Activated T-cell treated with anti-CD3 and anti-CD28 coated beads, Interleukin-2, amount 50 U/mL, for 4 hours (primary cell): ENCODE results near the gene TKT. TPM values are rescaled to one million over a fixed set of nuclear protein-coding genes. Genes with fewer than 3 reads are reported as not detected.

Experiments used
- ATAC-seq, 2 donors: fragments of 200-7000 bp; cut with Tn5 transposase; one replicate each; pipeline ENCODE4 v1.10.0; 2021
- DNase-seq: peaks from one replicate; pipeline ENCODE4 v3.0.0-alpha.2; 2020
- H3K27me3 Mint-ChIP-seq: one replicate; pipeline ENCODE4 v1.8.0; 2021; ENCODE audit warnings: low read depth, mixed read lengths
- H3K36me3 Mint-ChIP-seq: one replicate; pipeline ENCODE4 v1.8.0; 2022; ENCODE audit warnings: mixed read lengths; ENCODE audit not compliant: insufficient read depth
- H3K4me1 Mint-ChIP-seq: one replicate; pipeline ENCODE4 v1.8.0; 2021; ENCODE audit warnings: low read depth, mixed read lengths
- H3K4me3 Mint-ChIP-seq: one replicate; pipeline ENCODE4 v1.8.0; 2021; ENCODE audit warnings: mild to moderate bottlenecking, moderate library complexity, mixed read lengths
- H3K9me3 Mint-ChIP-seq: one replicate; pipeline ENCODE4 v1.8.0; 2021; ENCODE audit warnings: mixed read lengths
- total RNA-seq, 3 donors: library from RNA; stranded (reverse); gene quantifications; one replicate each; pipeline ENCODE4 v1.2.1, GENCODE V29; 2021

Gene TKT
- total RNA-seq, 3 donors from 2014 or later = 287 to 334 (median 331) TPM

DNA sequence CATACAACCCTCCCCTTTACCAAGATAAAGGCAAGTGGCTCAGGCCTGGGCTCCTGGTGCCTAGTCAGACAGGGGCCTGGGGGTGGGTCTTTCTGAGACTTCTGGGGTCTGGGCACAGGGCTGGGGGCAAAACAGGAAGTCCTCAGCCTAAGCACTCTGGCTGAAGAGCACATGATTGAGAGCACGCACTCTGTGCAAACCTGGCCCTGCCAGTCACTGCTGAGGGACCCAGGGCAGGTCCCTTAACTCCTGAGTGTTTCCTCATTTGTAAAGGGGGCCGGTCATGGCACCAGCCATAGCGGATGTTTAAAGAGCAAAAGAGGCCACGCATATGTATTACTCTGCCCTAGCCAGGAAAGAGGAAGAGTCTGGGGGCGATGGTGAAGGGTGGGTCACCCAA, 16.0 kb downstream of the TKT start:
- DNase-seq = no peak
- Mint-ChIP-seq H3K36me3 (peaks cover 15% of the 10 kb centered on the region), H3K4me1 (peaks cover 3% of the 10 kb centered on the region), H3K9me3 (no peaks in the 10 kb centered on the region), H3K27me3 (no peaks in the 10 kb centered on the region), H3K4me3 (no peak overlapping the region)
- ATAC-seq = no peak

DNA sequence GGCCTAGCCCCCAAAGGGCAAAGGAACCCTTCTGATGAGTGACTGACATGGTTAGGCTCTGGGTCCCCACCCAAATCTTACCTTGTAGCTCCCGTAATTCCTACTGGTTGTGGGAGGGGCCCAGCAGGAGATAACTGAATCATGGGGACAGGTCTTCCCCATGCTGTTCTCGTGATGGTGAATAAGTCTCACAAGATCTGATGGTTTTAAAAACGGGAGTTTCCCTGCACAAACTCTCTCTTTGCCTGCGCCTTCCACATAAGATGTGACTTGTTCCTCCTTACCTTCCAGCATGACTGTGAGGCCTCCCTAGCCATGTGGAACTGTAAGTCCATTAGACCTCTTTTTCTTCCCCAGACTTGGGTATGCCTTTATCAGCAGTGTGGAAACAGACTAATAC, 16.9 kb downstream of the TKT start:
- Mint-ChIP-seq H3K4me3 (no peak overlapping the region), H3K36me3 (peaks cover 15% of the 10 kb centered on the region), H3K27me3 (no peaks in the 10 kb centered on the region), H3K9me3 (no peaks in the 10 kb centered on the region), H3K4me1 (peaks cover 3% of the 10 kb centered on the region)
- no peak for DNase-seq
- no peak for ATAC-seq

DNA sequence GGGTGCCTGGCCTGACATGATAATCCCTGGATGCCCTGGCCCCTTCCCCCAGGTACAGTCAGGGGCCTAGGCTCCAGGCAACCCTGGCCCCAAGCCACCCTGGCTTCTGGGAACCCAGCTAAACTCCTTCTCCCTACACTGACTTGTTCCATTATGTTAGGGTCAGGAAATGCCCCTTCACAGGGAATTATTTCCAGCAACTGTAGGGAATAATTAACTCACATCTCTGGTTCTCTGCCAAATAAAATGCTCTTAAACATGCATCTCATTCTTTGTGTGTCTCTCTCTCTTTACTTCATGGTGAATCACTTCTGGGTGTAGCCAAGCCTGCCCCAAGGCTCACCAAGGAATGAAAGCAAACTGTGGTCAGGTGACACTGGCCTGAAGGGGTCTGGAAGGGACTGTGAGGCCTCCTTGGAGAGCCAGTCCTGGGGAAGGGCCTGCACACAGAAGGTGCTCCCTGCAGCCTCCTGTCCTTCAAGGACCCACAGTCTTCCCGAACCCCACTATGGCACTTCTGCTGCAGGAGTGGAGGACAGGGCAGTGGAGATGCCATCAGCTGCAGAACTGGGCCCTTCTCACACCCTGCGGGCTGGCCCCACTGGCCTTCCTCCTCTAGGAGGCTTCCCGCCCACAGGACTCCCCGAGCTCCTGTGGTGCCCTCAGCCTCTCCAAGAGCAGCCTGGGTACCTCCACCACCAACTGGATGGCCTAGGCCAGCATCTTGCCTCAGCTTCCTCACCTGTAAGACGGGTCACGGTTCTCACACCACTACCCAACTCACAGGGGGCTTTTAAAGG, 17.6 kb downstream of the TKT start:
- peaks cover 16% of the 10 kb centered on the region for H3K36me3 Mint-ChIP-seq
- no peaks in the 10 kb centered on the region for H3K27me3 Mint-ChIP-seq
- DNase-seq (no peak), ATAC-seq (no peak)
- H3K9me3 Mint-ChIP-seq = no peaks in the 10 kb centered on the region
- no peaks in the 10 kb centered on the region for H3K4me1 Mint-ChIP-seq
- H3K4me3 Mint-ChIP-seq = no peak overlapping the region

DNA sequence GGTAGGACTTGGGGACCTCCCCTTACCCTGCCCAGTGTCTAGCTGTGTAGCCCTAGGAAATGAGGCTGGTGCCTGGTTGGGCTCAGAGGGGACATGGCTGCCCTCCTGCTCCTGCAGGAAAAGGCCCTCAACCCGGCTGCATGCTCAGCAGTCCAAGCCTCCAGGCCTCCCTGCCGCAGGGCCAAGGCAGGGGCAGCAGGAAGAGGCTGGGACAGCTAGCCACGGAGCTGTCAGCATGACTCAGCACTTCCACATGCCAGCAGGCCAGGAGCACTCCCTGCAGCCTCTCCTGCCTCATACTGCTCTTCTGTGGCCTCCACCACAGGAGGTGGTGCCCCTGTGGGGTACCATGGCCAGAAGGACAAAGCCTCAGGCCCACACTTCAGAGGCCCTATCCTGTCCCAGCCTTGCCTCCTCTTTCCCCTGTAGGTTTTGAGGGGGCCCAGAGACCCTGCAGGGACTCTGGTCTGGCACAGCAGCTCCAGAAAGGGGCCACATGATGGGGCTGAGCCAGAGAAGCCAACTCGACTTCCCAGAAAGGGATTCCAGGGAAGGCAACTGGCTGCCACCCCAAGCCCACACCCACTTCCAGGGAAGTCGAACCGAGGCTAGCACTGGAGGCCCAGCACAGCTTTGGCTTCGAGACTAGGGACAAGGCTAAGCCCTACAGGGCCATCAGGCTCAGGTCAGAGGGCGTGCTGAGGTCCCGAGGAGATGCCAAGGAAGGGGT, 19.5 kb downstream of the TKT start:
- Mint-ChIP-seq H3K4me3 (no peak overlapping the region), H3K9me3 (no peaks in the 10 kb centered on the region), H3K27me3 (no peaks in the 10 kb centered on the region), H3K36me3 (peaks cover 18% of the 10 kb centered on the region), H3K4me1 (no peaks in the 10 kb centered on the region)
- no peak for ATAC-seq
- no peak for DNase-seq

DNA sequence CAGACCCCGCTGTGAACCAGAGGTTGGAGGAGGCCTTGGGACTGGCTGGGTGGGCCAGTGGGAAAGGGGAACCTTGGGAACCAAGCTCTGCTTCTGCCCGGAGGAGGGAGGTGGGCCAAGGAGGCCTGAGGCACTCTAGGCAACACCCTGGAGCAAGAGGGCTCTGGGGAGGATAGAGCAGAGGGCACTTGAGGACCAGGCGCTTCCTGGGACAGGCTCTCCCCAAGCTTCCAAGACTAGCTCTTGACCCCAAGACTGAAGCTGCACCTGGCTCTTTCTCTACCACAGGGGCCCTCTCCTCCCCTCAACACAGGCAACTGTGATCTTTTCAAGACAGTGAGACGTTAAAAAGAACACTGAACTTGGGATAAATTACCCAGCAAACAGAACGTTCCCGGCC, 20.3 kb downstream of the TKT start:
- Mint-ChIP-seq H3K9me3 (no peaks in the 10 kb centered on the region), H3K36me3 (peaks cover 19% of the 10 kb centered on the region), H3K4me1 (no peaks in the 10 kb centered on the region), H3K4me3 (no peak overlapping the region), H3K27me3 (no peaks in the 10 kb centered on the region)
- DNase-seq = no peak
- no peak for ATAC-seq

DNA sequence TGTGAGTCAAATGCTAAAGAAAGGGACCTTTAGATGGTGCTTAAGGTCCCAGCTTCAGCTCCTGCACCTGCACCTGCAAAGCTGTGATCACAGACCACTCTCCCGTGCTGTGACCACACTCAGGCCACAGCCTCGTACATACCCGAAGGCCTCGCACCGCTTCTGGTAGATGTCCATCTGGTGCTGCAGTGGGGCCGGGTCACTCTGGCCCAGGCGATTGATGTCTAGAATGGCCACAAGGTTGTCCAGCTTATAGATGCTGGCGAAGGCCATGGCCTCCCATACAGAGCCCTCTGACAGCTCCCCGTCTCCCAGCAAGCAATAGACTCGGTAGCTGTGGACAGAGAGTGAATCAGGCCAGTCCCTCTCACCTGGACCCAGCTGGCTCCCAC, 21.0 kb downstream of the TKT start:
- Mint-ChIP-seq H3K4me3 (no peak overlapping the region), H3K27me3 (no peaks in the 10 kb centered on the region), H3K36me3 (peaks cover 18% of the 10 kb centered on the region), H3K4me1 (no peaks in the 10 kb centered on the region), H3K9me3 (no peaks in the 10 kb centered on the region)
- ATAC-seq (no peak), DNase-seq (no peak)

DNA sequence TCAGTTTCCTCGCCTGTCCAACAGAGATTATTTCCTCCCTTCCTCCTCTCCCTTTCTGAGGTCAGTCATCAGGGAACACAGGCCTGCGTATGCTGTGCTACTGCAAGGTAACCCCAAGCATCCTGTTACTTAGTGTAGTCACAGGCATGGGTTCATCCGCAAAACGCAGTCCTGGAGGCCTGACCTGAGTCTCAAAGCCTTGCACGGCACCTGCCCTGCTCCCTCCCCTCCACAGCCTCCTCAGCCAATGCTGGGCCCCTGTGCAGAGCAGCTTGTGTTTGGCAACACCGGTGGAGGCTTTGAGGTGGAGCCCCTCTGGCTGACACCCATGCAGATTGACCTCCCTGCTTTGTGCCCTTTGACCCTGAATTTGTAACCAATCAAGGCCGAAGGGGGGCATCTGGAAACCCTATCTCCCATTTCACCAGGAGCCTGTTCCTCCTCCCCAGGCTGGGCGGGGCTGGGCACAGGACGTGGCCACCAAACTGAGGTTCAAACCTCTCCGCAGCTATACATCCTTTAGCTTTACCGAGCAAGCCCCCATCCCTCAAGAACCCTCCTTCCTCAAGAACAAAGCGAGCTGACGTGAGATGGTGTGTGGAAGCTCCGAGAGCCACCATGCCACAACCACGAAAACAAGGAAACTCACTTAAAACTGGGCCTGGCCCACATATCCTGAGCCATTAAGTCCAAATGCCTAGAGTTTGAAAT, 21.5 kb downstream of the TKT start:
- no peaks in the 10 kb centered on the region for H3K4me1 Mint-ChIP-seq
- H3K9me3 Mint-ChIP-seq = no peaks in the 10 kb centered on the region
- H3K4me3 Mint-ChIP-seq = no peak overlapping the region
- peaks cover 14% of the 10 kb centered on the region for H3K36me3 Mint-ChIP-seq
- DNase-seq = no peak
- ATAC-seq = no peak
- no peaks in the 10 kb centered on the region for H3K27me3 Mint-ChIP-seq

DNA sequence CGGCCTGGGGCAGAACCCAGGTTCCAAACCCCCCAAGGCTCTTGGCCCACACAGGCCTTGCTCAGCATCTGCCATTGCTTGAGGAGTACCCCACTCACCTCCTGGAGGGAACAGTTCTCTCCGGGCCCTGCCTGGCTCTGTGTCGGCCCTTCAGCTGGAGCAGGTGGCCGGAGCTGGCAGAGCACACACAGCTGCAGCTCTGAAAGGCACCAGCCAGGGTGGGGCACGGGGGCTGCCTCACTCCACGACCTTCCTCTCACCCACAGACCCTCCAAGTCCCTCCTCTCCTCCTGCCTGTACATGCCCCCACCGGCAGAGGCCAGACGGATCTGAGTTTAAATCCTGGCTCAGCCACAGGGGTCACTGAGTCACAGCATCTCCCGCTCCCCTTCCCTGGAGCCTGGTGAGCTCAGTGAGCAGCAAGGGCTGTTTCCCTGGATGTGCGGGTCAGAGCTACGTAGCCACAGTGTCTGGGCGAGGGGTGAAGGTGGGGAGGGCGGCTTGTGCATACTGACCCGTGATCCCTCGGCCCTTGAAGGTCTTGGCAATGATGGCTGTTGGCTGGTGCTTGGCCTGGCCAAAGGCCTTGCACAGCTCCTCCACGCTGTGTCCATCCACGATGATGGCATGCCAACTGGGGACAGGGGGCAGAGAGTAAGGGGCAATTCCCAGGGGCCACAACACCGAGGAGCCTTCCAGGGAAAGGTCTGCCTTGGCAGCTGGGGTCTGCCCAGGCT, 23.0 kb downstream of the TKT start:
- DNase-seq (no peak), ATAC-seq (no peak)
- H3K4me1 Mint-ChIP-seq = no peaks in the 10 kb centered on the region
- H3K36me3 Mint-ChIP-seq = peaks cover 7% of the 10 kb centered on the region
- H3K4me3 Mint-ChIP-seq = no peak overlapping the region
- H3K27me3 Mint-ChIP-seq = no peaks in the 10 kb centered on the region
- no peaks in the 10 kb centered on the region for H3K9me3 Mint-ChIP-seq

DNA sequence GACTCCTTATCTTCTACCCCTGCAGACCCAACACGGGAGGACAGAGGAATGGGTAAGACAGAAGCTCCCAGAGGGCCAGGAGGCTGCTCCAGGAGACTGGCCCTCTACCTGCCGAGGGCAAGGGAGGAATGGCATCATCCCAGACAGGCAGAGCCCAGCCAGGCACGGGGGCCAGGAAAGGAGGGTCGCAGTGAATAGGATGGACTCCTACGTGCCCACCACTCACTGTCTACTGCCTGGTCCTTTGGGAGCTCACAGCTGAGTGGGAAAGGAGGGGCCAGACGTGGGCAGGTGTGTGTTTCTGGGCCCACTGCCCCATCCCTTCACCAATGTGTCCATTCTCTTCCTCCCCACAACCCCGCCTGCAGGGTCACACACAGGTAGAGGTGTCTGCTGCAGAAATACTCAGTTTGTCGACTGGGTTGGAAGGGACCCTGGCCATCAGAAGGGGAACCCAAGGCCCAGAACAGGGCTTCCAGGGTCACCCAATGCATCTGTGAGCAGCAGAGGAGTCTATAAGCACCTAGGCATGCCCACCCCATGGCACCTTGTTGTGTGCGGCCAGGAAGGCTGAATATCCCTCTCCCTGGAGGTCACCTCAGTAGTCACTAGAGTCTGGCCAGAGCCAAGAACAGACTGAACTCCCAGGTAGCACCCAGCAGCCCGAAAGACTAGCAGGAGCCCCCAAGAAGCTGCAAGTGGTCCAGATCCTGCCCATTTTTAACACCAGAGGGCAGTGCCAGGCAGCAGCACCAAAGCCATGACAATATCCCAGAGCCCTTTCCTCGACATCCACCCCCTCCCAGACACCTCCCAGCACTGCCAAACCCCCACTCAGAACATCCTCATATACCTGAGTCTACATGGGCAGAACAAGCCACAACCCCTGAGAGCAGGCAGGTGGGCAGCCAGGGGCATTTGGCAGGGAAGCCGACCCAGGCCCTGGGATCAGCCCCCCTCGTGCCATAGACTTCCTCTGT, 24.0 kb downstream of the TKT start:
- no peaks in the 10 kb centered on the region for H3K9me3 Mint-ChIP-seq
- H3K4me3 Mint-ChIP-seq = no peak overlapping the region
- DNase-seq (no peak), ATAC-seq (no peak)
- peaks cover 15% of the 10 kb centered on the region for H3K36me3 Mint-ChIP-seq
- no peaks in the 10 kb centered on the region for H3K4me1 Mint-ChIP-seq
- H3K27me3 Mint-ChIP-seq = no peaks in the 10 kb centered on the region

DNA sequence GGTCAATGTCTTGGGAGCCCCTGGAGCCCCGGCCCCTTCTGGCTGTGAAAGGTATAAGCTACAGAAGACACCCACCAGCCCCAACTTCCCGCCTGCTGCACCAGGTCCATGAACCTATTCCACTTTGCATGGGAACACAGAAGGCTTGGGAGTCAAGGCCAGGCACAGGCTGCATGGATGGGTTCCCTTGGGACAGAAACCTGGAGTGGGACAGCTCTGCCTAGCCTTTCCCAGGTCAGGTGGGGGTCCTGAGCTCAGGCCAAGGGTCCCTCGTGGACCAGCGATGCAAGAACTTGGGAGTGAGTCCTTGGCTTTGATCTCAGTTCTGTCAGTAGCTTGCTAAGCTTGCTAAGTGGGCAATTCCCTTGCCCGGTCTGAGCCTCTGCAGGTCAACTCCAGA, 25.0 kb downstream of the TKT start:
- H3K36me3 Mint-ChIP-seq = peaks cover 19% of the 10 kb centered on the region
- H3K27me3 Mint-ChIP-seq = no peaks in the 10 kb centered on the region
- DNase-seq (no peak), ATAC-seq (no peak)
- H3K4me3 Mint-ChIP-seq = no peak overlapping the region
- no peaks in the 10 kb centered on the region for H3K9me3 Mint-ChIP-seq
- H3K4me1 Mint-ChIP-seq = no peaks in the 10 kb centered on the region

DNA sequence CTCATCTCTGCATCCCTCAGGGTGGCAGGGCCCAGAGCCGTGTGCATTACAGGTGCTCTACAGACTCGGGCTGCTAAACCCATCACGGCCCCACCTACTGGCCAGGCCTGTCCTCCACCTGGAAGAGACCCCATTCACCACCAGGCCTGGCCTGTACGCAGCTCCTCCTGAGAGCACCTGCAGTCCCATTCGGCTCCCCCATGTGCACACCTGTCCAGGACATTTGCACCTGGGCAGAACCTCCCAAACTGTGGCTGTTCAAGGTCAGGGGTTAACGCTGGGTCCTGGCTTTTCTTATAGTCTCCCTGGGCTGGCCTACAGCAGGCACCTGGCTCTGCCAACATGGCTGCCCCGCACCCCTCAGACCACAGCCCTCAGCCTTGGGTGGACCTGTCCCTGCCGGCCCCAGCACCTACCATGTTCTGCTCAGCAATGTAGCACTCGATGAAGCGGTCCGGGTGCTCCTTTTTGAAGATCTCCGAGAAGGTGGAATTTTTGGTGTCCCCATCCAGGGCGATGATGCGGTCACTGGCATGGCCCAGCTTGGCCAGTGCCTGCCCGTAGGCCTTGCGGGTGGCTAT, 25.7 kb downstream of the TKT start:
- no peaks in the 10 kb centered on the region for H3K27me3 Mint-ChIP-seq
- DNase-seq (no peak), ATAC-seq (no peak)
- H3K4me3 Mint-ChIP-seq = no peak overlapping the region
- H3K36me3 Mint-ChIP-seq = peaks cover 23% of the 10 kb centered on the region
- no peaks in the 10 kb centered on the region for H3K9me3 Mint-ChIP-seq
- no peaks in the 10 kb centered on the region for H3K4me1 Mint-ChIP-seq

DNA sequence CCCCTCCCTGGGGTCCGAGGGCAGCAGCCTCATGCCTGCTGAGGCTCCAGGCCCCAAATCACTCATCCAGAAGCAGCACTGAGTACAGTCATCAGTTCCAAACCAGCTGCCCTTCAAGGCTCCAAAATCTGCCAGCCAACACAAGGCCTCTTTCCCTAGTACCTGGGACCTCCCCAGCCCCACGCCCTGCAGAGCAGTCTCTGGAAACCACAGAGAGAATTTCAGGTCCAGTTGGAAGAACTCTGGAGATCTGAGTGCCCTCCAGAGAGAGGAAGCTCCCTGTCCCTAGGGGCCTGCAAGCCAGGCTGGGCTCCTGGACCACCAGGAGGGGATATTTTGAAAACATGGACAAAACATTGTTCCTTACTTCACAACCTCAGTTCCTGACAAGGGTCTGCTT, 26.2 kb downstream of the TKT start:
- H3K36me3 Mint-ChIP-seq = peaks cover 23% of the 10 kb centered on the region
- no peaks in the 10 kb centered on the region for H3K27me3 Mint-ChIP-seq
- DNase-seq = no peak
- ATAC-seq = no peak
- H3K4me3 Mint-ChIP-seq = no peak overlapping the region
- H3K9me3 Mint-ChIP-seq = no peaks in the 10 kb centered on the region
- H3K4me1 Mint-ChIP-seq = no peaks in the 10 kb centered on the region

DNA sequence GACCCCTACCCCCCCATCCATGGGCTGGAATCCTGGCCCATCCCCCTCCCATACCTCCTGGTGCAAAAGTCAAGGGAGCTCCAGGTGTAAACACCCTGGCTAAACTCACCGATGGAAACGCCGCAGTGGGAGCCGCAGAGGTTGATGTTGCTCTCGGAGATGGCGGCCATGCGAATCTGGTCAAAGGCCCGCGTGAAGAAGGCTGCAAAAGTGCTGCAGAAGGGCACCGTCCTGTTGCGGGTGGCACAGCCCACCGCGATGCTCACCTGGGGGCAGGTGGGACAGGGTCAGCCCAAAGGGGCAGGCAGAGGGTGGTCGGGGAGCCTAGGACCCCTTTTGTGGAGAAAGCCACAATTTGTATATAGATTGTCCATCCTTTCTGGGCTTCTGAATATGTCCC, 26.7 kb downstream of the TKT start:
- Mint-ChIP-seq H3K4me3 (no peak overlapping the region), H3K9me3 (no peaks in the 10 kb centered on the region), H3K27me3 (no peaks in the 10 kb centered on the region), H3K36me3 (peaks cover 24% of the 10 kb centered on the region), H3K4me1 (no peaks in the 10 kb centered on the region)
- no peak for ATAC-seq
- DNase-seq = no peak
